AG08396 (cell line): Measurements from ENCODE around the gene GALNT18.
"Not testable (repeated sequence)": the region's sequence is repeated elsewhere in the genome, so short reads cannot be mapped to it uniquely, and the experiment has no call there.

Source experiments
- DNase-seq: peaks from one replicate; pipeline ENCODE4 v3.0.0; 2012; ENCODE audit warnings: low spot score, mixed read lengths

The GALNT18 gene

GRCh38 chr11:11387207-11387606 is 234.6 kb downstream of the GALNT18 start:
- no peak for DNase-seq

- no peak for DNase-seq
Observed at GRCh38 chr11:11384829-11385228, 237.0 kb downstream of the GALNT18 start.

GRCh38 chr11:11383995-11384394 is 237.8 kb downstream of the GALNT18 start:
- no peak for DNase-seq

GRCh38 chr11:11382858-11383532 is 238.8 kb downstream of the GALNT18 start:
- no peak for DNase-seq

- DNase-seq: no peak
Observed at GRCh38 chr11:11381471-11382105, 240.2 kb downstream of the GALNT18 start.

- no peak for DNase-seq
Observed at GRCh38 chr11:11380883-11381282, 240.9 kb downstream of the GALNT18 start.

GRCh38 chr11:11380340-11380739 is 241.5 kb downstream of the GALNT18 start:
- DNase-seq: no peak

GRCh38 chr11:11379661-11380060 is 242.1 kb downstream of the GALNT18 start:
- DNase-seq: no peak

GRCh38 chr11:11378184-11378940 is 243.4 kb downstream of the GALNT18 start:
- no peak for DNase-seq

GRCh38 chr11:11374358-11375148 is 247.3 kb downstream of the GALNT18 start:
- DNase-seq: no peak

- DNase-seq: no peak
Observed at GRCh38 chr11:11373934-11374333, 247.9 kb downstream of the GALNT18 start.

GRCh38 chr11:11372461-11372860 is 249.3 kb downstream of the GALNT18 start:
- no peak for DNase-seq

GRCh38 chr11:11370962-11371303 is 250.9 kb downstream of the GALNT18 start:
- DNase-seq: no peak

- DNase-seq: no peak
Observed at GRCh38 chr11:11370255-11370961, 251.4 kb downstream of the GALNT18 start.

- DNase-seq: no peak
Observed at GRCh38 chr11:11366793-11367192, 255.0 kb downstream of the GALNT18 start.

GRCh38 chr11:11363674-11364073 is 258.1 kb downstream of the GALNT18 start:
- DNase-seq: no peak

- DNase-seq: no peak
Observed at GRCh38 chr11:11359611-11360010, 262.2 kb downstream of the GALNT18 start.

- no peak for DNase-seq
Observed at GRCh38 chr11:11356842-11357241, 265.0 kb downstream of the GALNT18 start.

GRCh38 chr11:11352878-11353277 is 268.9 kb downstream of the GALNT18 start, which contains the start of gene CSNK2A3:
Gene CSNK2A3, minus strand, starts transcription at chr11:11353250. Its CDS starts 131 bp downstream, at chr11:11353119.
- not testable (repeated sequence) for DNase-seq

GRCh38 chr11:11351851-11352250 is 270.0 kb downstream of the GALNT18 start:
- DNase-seq: not testable (repeated sequence)

GRCh38 chr11:11351042-11351586 is 270.7 kb downstream of the GALNT18 start:
- no peak for DNase-seq
